GM19193 (cell line): ENCODE measurements around the gene CPA1.

Experiments
- POLR2A ChIP-seq: IDR thresholded peaks from 4 replicates; pipeline ENCODE4 v1.6.1; 2011; ENCODE audit not compliant: insufficient read depth, insufficient read length; ENCODE audit errors: extremely low read depth

The CPA1 gene

GRCh38 chr7:130393841-130394411 lies 13.6 kb downstream of the CPA1 start:
- no peak for TF ChIP-seq POLR2A

GRCh38 chr7:130394421-130395195 lies 14.3 kb downstream of the CPA1 start:
- no peak for TF ChIP-seq POLR2A

GRCh38 chr7:130395421-130395820 lies 15.1 kb downstream of the CPA1 start:
- TF ChIP-seq POLR2A: no peak

- no peak for TF ChIP-seq POLR2A
Measured at GRCh38 chr7:130396109-130396508, 15.8 kb downstream of the CPA1 start.

GRCh38 chr7:130397051-130397757 lies 16.9 kb downstream of the CPA1 start:
- no peak for TF ChIP-seq POLR2A

GRCh38 chr7:130397758-130398073 lies 17.4 kb downstream of the CPA1 start:
- no peak for TF ChIP-seq POLR2A

- TF ChIP-seq POLR2A: no peak
Measured at GRCh38 chr7:130398526-130399090, 18.3 kb downstream of the CPA1 start.

GRCh38 chr7:130400120-130400572 lies 19.9 kb downstream of the CPA1 start:
- no peak for TF ChIP-seq POLR2A

- TF ChIP-seq POLR2A: no peak
Measured at GRCh38 chr7:130401101-130401500, 20.8 kb downstream of the CPA1 start.

- no peak for TF ChIP-seq POLR2A
Measured at GRCh38 chr7:130401578-130401977, 21.3 kb downstream of the CPA1 start.

- TF ChIP-seq POLR2A: no peak
Measured at GRCh38 chr7:130405003-130405402, 24.7 kb downstream of the CPA1 start.

GRCh38 chr7:130409067-130409711 lies 28.9 kb downstream of the CPA1 start:
- no peak for TF ChIP-seq POLR2A

- TF ChIP-seq POLR2A: no peak
Measured at GRCh38 chr7:130409712-130410072, 29.4 kb downstream of the CPA1 start.

- no peak for TF ChIP-seq POLR2A
Measured at GRCh38 chr7:130410868-130411541, 30.7 kb downstream of the CPA1 start.

GRCh38 chr7:130413201-130413600 lies 32.9 kb downstream of the CPA1 start:
- TF ChIP-seq POLR2A: no peak
